Measurements from ENCODE around the gene SLC2A8.

Gene SLC2A8, protein sequence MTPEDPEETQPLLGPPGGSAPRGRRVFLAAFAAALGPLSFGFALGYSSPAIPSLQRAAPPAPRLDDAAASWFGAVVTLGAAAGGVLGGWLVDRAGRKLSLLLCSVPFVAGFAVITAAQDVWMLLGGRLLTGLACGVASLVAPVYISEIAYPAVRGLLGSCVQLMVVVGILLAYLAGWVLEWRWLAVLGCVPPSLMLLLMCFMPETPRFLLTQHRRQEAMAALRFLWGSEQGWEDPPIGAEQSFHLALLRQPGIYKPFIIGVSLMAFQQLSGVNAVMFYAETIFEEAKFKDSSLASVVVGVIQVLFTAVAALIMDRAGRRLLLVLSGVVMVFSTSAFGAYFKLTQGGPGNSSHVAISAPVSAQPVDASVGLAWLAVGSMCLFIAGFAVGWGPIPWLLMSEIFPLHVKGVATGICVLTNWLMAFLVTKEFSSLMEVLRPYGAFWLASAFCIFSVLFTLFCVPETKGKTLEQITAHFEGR

DNA sequence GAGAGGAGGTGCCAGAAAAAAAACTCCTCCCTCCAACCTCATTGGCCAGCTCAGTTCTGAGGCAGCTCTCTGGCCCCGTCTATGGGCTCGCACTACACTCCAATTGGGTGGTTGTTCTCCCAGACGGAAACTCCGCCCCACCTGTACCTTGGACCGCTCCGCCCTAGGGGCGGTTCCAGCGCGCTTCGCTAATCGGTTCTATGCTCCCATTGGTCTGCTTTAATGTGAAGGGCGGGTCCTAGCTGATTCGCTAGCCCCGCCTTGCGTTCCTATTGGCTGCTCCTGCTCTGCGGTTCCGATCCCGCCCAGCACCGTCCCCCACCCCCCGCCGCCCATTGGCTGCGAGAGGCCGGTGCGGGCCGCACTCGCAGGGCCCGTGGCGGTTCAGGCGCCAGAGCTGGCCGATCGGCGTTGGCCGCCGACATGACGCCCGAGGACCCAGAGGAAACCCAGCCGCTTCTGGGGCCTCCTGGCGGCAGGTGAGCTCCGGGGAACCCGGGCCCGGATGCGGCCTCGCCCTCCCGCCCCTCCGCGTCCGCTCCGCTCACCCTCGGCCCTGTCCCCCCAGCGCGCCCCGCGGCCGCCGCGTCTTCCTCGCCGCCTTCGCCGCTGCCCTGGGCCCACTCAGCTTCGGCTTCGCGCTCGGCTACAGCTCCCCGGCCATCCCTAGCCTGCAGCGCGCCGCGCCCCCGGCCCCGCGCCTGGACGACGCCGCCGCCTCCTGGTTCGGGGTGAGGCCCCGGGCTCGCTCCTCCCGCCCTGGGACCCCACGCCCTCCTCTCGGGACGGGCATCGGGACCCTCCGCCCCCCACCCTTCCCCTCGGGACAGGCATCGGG, at the start of gene SLC2A8:
TSS of gene SLC2A8 (plus strand) at position 362 of the 838 bp plus-strand sequence. CDS start at position 424, 62 bp downstream.
- peak; percentile 88 for DNase-seq (ENCODE audit: low read depth)

DNA sequence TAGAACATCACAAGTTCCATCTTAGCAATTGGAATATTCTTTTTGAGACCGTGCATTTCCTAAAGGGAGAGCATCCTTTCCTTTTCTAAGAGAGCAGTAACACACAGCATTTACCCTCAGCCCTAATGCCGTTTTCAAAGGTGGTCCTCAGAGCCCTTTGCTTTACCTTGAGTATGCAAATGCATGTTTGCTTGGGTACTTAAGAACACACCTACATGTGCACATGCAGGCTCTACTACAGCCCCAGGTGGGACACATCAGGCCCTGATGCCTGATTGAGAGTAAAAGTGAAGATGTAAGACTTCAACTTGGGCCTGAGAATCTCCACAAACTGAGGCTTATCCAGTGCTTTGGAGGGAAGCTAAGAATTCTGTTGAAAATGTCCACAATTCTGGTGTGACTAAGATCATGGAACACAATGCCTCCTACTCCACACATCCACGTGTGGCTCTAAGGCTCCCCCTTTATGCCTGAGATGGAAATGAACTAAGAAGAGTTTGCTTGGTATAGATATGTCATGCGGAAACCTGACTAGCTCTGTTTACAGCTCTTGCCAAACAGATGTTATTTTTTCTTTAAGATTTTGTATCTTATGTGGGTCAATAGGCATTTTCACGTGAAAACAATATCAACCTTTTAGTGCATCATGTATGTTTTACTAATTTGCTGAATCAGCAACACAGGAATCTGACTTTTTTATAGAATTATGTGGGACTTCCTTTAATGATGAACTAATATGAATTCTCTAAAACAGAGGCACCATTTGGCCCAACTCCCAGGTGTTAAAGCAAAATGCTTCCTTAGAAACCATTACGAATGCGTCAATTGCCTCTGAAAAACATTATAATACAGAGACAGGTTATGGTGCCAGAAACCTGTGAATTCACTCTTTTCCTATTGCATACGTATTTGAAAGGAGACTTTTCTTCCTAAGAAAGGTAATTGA, 48.9 kb upstream of the SLC2A8 start:
- no peak for DNase-seq (ENCODE audit: low read depth)

DNA sequence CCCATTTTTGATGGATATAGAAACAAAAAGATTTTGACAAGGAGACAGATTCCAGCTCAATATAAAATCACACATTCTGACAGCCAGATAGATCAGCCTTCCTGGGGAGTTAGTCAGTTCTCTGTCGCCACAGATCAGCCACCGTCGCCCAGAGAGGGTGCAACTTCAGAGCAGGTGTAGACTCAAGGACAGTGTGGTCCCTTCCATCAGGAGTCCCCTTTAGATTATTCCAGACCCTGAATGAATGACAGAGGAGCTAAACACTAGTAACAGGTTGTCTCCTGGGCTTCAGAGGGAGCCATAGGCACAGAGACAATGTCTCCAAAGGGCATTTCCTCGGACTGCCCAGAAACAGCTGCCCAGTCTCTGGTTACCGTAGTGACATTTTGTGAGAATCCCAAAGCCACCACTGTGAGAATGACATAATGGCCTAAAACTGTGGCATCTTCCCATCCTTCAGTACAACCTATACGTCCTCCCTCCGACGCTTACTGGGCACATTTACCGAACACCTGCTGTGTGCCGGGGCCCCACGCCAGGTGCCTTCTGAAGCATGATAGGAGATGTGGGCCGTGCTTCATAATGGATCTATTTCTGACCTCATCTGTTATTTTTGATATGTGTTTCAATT, 47.4 kb upstream of the SLC2A8 start:
- no peak for DNase-seq (ENCODE audit: low read depth)

DNA sequence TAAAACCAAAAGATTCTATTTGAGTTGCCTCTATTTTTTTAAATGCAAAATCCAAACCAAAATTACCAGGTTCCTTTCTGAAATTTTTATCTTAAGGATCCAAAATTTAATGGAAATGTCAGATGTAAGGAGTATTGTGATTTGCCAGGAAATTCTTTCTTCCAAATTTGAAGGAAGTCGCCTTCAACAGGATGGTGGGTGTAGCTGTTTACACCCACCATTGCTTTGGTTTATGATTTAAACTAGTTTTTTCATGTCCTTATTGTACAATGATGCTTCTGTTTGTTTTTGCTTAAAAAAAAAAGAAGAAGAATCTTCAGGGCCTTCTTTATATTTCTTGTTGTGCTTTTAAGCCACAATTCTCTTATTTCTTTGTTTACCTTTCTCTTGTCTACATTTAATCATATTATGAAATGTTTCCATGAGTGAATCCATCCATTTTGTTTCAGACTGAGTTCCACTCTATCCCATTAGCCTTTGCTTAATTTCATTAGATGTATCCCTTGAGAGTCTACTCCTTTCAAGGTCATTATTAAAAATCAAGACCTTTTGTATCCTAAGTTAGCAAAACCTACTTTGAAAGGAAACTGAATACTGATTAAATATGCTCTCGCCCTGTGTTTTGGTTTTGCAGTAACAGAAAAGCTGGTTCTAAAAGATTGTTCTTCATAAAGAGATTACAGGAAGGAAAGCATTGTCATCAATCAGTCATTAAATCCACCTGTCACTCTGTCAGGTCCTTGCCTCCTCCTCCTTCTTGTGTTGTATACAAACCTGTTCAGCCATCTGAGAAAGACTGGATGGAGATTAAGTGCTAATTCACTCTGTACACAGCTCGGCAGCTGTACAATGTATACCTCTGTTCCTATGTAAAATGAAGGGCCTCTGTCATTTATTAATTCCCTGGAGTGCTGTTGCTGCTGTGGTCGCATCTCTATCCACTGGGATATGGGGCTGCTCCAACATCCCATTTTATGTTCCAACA, 45.5 kb upstream of the SLC2A8 start:
- no peak for DNase-seq (ENCODE audit: low read depth)

DNA sequence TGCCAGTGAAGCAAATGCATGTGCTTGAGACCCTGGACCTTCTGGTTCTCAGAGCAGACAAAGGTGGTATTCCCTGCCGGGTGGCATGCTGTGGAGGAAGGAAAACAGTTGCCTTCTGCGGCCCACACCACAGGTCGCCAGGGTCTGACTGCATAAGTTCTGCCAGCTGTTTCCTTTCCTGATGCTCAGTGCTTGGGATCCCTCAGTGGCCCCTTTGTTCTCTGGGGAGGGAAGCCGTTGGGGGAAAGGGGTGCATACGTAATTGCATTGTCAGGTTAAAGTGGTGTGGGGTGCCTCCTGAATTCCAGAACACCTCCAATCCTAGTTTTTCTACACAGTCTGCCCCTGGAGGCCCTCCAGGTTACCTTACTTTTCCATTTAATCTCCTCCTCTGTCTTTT, 43.1 kb upstream of the SLC2A8 start:
- no peak for DNase-seq (ENCODE audit: low read depth)

DNA sequence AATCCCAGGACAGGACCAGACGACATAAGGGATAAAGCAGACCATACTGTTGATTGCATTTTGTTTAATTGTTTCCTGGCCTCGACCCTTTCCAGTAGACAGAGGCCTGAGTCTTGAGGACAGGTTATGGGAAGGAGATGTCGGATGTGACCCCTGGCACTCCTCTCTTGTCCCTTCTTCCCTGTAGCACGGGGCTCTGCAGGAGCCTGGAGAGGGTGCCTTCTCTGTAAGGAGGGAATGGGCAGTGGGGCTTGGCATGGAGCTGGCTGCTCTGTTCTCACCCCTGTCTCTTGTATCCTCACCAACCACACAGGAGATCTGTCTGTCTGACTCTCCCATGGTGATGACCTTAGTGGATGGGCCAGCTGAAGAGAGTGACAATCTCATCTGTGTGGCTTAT, 40.1 kb upstream of the SLC2A8 start:
- no peak for DNase-seq (ENCODE audit: low read depth)

DNA sequence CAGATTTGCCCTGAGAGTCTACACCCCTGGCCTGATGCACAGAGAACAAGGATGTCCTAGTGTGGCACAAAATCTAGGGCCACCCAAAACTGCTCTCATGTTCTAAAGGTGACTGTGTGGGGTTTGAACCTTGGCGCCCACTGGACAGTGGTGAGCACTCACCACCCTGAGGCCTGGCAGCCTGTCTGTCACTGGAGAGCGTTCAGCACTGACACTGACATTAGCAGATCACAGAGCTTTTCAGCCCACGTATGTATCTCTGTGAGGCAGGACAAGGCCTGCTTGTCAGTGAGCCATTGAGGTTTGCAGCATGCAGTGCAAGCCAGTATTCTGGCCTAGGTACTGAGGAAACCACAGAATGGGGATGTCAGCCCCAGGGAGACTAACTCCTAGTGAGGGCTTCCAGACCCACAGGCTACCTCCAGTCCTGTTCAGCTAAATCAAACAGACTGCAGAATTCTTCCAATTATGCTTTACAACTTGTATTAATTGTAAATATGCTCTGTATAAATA, 38.9 kb upstream of the SLC2A8 start:
- DNase-seq (ENCODE audit: low read depth) = no peak

DNA sequence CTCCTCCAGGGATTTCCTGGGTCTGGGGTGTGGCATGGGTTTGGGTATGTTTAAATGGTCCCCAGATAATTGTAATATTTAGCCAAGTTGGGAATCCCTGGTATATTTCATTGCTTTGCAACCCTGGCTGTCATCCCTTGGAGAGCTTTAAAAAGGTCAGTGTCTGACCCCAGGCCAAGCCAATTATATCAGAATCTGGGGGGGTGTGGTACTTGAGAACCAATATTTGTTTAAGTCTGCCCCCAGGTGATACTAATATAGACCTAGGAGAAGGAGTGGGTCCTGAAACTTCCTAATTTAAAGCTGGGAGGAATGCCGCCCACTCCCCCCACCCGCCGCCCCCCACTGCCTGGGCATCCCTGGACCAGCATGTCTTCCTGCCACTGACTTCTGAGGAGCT, 38.2 kb upstream of the SLC2A8 start:
- no peak for DNase-seq (ENCODE audit: low read depth)

DNA sequence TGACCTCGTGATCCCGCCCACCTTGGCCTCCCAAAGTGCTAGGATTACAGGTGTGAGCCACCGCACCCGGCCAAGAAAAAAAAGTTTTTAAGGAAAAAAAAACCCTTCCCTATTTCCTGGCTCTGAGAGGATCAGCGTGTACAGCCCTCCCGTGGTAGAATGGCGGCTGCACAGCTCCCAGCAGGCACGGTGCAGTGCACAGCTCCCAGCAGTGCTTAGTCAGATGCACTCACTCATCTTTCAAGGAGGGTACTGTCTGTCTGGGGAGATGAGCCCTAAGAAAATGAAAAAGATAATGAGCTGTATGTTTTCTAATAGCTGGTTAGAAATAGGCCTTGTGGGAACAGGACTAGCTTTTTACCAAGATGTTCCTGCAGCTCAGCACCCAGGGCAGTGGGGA, 36.7 kb upstream of the SLC2A8 start:
- DNase-seq (ENCODE audit: low read depth) = no peak

DNA sequence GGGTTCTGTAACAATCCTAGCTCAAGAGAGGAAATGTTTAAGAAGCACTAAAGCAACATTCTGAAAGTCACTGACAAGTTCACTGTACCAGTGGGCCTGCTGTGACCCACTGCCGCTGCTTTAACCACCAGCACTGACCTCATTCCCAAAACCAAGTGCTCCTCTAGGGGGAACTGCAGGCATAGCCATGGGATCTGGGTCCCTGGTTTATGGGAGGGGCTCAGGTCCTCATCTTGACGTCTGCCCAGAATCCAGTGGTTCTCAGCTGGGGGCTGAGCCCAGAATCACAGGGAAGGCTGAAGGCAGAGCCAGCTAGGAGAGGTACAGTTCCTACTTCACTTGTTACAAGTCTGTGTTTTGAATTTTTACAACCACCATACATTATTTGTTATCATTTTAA, 36.1 kb upstream of the SLC2A8 start:
- DNase-seq (ENCODE audit: low read depth) = no peak

DNA sequence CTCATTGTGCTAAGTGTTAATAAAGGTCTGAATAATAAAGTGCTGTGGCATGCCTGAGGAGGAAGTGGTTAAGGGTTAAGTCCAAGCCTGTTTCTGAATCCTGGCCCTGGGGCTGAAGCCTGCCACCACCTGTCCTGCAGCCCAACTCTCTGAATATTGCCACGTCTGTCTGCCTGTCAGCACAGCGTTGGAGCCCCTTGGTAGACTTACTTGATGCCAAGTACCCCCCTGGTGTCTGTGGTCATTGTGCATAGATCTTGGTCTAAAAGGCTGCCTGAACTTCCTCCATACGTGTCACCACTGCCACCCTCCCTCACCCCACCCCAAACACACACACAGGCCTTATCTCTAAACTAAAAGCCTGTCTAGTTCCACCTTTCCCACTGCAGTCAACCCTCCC, 35.4 kb upstream of the SLC2A8 start:
- DNase-seq (ENCODE audit: low read depth) = no peak

DNA sequence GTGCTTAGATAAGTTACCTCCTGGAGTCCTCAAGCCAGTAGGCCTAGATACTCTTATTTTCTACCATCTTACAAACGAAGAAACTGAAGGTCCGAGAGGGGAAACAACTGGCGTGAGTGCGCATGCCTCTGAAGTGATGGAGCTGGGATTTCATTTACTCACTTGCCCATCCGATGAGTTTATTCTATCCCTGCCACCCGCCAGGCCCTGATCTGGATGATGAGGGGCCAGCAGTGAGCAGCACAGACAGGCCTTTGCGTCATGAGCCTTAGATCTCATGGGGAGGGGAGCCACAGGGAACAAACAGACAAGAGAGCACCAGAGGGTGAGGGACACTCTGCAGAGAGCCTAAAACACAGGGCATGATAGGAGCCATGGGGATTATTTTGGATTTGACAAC, 34.1 kb upstream of the SLC2A8 start:
- DNase-seq (ENCODE audit: low read depth) = no peak

DNA sequence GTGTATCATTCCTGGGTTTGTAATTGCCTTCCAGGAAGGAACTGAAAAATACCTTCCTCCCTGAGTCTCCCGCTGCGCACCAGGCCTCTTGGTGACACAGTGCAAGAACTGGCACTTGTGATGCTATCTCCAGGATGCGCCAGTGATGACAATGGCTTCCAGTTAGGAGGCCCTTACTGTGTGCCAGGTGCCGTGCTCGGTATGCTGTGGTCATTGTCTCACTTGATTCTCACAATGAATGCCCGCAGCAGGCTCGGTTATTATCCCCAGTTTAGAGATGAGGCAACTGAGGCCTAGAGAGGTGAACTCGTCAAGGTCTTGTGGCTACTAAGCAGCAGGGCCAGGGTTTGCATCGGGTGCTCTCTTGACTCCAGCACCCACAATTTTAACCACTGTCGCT, 31.5 kb upstream of the SLC2A8 start:
- no peak for DNase-seq (ENCODE audit: low read depth)

DNA sequence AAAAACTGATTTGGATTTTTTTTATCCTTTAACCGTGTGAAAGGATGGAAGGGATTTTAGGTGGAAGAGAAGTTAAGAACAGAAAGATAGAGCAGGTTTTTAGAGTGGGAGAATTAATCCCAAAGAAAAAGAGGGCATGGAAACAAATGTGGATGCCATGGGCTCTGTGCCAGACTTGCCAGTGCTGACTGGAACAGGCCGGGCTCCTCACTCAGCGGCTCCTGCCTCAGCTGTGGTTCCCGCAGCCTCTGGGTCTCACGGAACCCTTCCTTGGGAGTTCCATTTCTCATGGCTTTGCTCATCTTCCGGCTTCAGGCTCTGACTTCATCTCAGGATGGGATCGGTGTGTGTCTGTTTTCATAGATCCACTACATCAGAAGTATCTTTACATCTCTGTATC, 30.4 kb upstream of the SLC2A8 start:
- DNase-seq (ENCODE audit: low read depth) = no peak

DNA sequence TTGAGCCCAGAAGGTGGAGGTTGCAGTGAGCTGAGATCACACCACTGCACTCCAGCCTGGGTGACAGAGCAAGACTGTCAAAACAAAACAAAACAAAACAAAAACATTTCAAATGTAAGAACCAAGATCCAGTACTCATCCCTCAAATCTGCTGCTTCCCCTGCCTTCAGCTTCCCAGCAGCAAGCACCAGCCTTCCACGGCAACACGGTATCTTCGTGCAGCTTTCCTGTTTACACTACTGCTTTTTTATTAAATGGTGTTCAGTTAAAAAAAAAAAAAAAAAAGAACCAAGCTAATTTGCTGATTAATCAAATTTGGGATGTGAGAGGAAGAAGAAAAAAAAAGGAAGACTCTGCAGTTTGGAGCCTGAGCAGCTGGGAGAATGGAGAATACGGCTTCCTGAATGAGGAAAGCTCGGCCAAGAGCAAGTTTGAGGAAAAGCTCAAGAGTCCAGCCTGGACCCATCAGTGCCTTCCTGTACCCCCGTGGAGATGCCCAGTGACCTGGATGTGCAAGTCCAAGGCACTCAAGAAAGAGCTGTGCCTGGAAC, 28.0 kb upstream of the SLC2A8 start:
- DNase-seq (ENCODE audit: low read depth) = no peak

DNA sequence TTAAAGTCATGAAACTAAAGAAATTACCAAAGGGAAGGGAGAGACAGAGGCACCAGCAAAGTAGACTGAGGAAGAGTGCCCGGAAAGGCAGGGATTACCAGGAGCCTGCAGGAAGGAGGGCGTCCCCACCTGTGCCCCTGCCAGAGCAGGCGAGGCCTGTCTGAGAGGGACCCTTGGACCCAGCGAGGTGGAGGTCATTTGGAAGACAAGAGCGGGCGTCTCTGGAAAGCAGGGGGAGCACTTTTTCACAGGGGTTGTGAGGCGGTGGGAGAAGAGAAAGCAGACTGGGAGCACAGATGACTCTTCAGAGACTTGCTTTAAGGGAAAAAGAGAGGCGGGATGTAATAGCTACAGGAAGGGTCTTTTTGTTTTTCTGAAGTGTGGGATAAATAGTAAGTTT, 27.5 kb upstream of the SLC2A8 start:
- no peak for DNase-seq (ENCODE audit: low read depth)

DNA sequence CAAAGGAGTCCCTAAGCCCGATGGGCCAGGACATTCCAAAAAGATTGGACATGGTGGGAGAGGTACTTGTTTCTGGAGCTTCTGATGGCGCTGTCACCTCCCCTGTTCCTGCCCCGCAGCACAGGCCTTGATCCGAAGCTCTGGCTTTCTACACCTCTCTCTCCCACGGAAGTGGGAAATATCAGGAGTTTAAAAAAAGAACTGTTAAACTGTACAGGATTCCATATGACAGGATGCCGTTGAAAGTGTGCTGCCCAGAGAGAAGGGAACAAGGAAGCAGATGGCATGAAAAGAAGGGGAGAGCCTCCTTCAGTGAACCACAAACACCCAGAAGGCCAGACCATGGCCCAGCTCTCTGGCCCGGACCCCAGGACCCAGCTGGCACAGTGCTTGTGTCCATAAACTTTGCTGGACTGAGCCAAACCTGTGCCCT, 26.8 kb upstream of the SLC2A8 start:
- DNase-seq (ENCODE audit: low read depth) = no peak

DNA sequence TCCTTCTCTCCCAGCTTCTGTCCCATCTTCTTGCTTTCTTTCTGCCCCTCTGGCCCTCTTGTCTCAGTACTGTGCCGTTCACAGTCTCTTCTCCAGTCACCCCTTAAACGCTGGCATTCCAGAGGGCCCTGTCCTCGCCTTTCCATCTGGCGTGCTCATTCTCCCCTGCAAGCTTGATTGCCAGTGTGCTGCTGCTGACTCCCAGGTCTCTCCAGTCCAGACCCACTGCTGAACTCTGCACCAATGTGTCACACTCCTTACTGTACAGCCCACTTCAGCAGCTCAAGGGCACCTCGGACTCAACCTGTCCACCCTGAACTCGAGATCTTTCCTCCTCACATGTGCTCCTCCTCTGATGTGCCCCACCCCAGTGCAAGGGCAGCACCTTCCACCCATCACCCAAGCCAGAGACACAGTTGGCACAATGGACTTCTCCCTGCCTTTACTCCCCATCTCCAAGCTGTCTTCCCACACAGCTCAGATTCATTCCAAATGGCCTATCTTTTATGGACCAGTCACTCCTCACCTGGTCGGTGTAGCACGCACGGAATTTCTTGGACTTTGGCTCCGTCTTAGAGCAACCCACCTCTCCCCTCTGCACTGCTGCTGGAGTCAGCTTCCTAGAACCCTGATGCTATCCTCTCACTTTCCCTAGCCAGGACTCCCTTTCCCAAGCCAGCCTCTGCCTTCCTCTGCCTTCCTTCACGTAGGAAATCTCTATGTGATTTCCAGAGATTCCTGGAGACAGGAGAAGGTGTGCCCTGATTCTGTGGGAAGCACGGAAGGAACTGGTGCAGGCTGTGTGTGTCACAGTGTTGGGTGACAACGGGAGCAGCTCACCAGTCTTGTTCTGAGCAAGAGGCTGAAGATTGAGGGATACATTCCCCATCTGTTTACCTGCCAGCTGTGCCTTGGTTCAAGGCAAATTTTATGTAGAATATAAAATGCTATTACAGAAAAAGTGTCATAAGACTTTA, 26.0 kb upstream of the SLC2A8 start:
- no peak for DNase-seq (ENCODE audit: low read depth)

DNA sequence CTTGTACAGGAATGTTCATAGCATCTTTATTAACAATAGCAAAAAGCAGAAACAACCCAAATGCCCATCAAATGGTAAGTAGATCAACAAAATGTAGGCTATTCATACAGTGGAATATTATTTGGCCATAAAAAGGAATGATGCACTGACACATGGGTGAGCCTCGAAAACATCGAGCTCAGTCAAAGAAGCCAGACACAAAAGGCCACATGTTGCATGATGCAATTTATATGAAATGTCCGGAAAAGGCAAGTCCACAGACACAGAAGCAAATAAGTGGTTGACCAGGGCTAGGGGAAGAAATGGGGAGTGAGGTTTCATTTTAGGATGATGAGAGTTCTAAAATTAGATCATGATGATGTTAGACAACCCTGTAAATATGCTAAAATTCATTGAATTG, 16.5 kb upstream of the SLC2A8 start:
- DNase-seq (ENCODE audit: low read depth) = no peak

All from GM04504 (cell line).